Peyer's patch (tissue), 4 donors: Measurements from ENCODE around the gene TDRD12.

Experiments used
- POLR2A ChIP-seq, 2 donors: fragments of 450-650 bp; IDR thresholded peaks; one replicate each; pipeline ENCODE4 v1.5.1; 2017; ENCODE audit warnings: antibody characterized with exemption in 2 of 2, mild to moderate bottlenecking in 2 of 2, moderate library complexity in 2 of 2
- TF ChIP-seq, protein P1 (sequence below), 6 experiments: fragments of 450-650 bp in 4 of 6; fragments of 200-600 bp in 2 of 6; sonication (generic) in 1 of 6; IDR thresholded peaks; one replicate each; pipeline ENCODE4 v1.5.1; 2017 to 2019; ENCODE audit warnings: antibody characterized with exemption in 6 of 6, mild to moderate bottlenecking in 3 of 6, moderate library complexity in 1 of 6

GRCh38 chr19:32743447-32743846, 23.9 kb downstream of the TDRD12 start:
- TF ChIP-seq, protein P1, sequence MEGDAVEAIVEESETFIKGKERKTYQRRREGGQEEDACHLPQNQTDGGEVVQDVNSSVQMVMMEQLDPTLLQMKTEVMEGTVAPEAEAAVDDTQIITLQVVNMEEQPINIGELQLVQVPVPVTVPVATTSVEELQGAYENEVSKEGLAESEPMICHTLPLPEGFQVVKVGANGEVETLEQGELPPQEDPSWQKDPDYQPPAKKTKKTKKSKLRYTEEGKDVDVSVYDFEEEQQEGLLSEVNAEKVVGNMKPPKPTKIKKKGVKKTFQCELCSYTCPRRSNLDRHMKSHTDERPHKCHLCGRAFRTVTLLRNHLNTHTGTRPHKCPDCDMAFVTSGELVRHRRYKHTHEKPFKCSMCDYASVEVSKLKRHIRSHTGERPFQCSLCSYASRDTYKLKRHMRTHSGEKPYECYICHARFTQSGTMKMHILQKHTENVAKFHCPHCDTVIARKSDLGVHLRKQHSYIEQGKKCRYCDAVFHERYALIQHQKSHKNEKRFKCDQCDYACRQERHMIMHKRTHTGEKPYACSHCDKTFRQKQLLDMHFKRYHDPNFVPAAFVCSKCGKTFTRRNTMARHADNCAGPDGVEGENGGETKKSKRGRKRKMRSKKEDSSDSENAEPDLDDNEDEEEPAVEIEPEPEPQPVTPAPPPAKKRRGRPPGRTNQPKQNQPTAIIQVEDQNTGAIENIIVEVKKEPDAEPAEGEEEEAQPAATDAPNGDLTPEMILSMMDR (IDR thresholded peaks at IDR 0.05): no peak
- no peak for TF ChIP-seq POLR2A (IDR thresholded peaks at IDR 0.05)
